ENCODE results near the gene SPACA7.
"Not testable (repeated sequence)": the region's sequence is repeated elsewhere in the genome, so short reads cannot be mapped to it uniquely, and the experiment has no call there.

SPACA7 gene

DNA sequence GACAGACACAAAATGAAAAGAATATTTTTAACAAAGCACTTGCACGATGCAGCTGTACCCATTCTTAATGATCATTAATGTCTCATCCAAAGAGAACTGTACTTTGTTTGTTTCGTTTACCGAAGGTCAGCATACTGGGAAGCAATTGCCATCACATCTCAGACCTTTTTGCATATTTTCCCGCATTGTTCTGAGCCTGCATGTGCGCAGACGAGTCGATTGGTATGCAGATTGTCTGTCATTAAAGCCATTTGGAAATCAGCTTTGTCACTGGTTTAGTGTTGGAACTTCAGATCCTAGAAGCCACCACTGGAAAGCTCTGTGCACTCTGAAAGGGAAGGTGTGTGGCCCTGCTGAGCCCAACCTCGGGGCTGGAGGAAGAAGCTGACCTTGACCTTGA lies 15.6 kb downstream of the SPACA7 start:
- no peak for ATAC-seq
- TF ChIP-seq PPARA (CRISPR knock-in tag; IDR thresholded peaks at IDR 0.05; ENCODE audit: borderline replicate concordance) = no peak
- TF ChIP-seq TCF4 (CRISPR knock-in tag; IDR thresholded peaks at IDR 0.05; ENCODE audit: borderline replicate concordance) = no peak
- no peak for TF ChIP-seq SNAI2 (CRISPR knock-in tag; IDR thresholded peaks at IDR 0.05)
- no peak for TF ChIP-seq RARB (CRISPR knock-in tag; IDR thresholded peaks at IDR 0.05)
- TF ChIP-seq CREB5 (CRISPR knock-in tag; IDR thresholded peaks at IDR 0.05; ENCODE audit: low read depth) = no peak

- ATAC-seq = no peak
- TF ChIP-seq OSR1 (CRISPR knock-in tag; IDR thresholded peaks at IDR 0.05) (no peak), TSHZ2 (CRISPR knock-in tag; IDR thresholded peaks at IDR 0.05) (no peak), ZC3H10 (CRISPR knock-in tag; IDR thresholded peaks at IDR 0.05) (no peak)
- TF ChIP-seq, protein P1, sequence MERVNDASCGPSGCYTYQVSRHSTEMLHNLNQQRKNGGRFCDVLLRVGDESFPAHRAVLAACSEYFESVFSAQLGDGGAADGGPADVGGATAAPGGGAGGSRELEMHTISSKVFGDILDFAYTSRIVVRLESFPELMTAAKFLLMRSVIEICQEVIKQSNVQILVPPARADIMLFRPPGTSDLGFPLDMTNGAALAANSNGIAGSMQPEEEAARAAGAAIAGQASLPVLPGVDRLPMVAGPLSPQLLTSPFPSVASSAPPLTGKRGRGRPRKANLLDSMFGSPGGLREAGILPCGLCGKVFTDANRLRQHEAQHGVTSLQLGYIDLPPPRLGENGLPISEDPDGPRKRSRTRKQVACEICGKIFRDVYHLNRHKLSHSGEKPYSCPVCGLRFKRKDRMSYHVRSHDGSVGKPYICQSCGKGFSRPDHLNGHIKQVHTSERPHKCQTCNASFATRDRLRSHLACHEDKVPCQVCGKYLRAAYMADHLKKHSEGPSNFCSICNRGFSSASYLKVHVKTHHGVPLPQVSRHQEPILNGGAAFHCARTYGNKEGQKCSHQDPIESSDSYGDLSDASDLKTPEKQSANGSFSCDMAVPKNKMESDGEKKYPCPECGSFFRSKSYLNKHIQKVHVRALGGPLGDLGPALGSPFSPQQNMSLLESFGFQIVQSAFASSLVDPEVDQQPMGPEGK (CRISPR knock-in tag; IDR thresholded peaks at IDR 0.05; ENCODE audit: borderline replicate concordance) = no peak
These were observed 16.6 kb downstream of the SPACA7 start for GRCh38 chr13:112392719-112393118.

GRCh38 chr13:112395022-112395421 lies 18.9 kb downstream of the SPACA7 start:
- peak; percentile 67 for ATAC-seq

GRCh38 chr13:112395941-112396340 lies 19.8 kb downstream of the SPACA7 start:
- not testable (repeated sequence) for ATAC-seq

DNA sequence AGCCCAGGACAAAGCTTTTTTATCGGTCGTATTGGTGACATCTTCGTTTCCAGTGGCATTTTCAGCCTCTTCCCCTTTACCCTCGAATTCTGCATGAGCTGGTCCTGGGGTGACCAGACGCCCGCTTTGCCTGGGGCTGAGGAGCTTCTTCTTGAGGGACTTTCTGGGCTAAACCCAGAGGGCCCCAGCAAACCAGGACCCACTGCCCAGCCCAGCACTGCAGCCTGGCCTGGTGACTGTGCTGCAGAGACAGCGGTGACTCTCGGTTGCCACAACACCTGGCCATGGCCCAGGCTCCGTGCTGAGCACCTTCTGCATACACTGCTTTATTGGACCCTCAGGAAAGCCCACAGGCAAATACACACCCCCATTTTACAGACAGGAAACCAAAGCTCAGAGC lies 21.0 kb downstream of the SPACA7 start:
- TF ChIP-seq TSHZ2 (CRISPR knock-in tag; IDR thresholded peaks at IDR 0.05) (no peak), RARB (CRISPR knock-in tag; IDR thresholded peaks at IDR 0.05) (no peak), ZFP30 (CRISPR knock-in tag; IDR thresholded peaks at IDR 0.05) (no peak), ZNF8 (CRISPR knock-in tag; IDR thresholded peaks at IDR 0.05) (no peak), CSDC2 (CRISPR knock-in tag; IDR thresholded peaks at IDR 0.05) (no peak), ZFP3 (CRISPR knock-in tag; IDR thresholded peaks at IDR 0.05) (no peak), TOX (CRISPR knock-in tag; IDR thresholded peaks at IDR 0.05; ENCODE audit: borderline replicate concordance) (no peak), BACH2 (CRISPR knock-in tag; IDR thresholded peaks at IDR 0.05; ENCODE audit: borderline replicate concordance) (no peak)
- TF ChIP-seq, protein P2, sequence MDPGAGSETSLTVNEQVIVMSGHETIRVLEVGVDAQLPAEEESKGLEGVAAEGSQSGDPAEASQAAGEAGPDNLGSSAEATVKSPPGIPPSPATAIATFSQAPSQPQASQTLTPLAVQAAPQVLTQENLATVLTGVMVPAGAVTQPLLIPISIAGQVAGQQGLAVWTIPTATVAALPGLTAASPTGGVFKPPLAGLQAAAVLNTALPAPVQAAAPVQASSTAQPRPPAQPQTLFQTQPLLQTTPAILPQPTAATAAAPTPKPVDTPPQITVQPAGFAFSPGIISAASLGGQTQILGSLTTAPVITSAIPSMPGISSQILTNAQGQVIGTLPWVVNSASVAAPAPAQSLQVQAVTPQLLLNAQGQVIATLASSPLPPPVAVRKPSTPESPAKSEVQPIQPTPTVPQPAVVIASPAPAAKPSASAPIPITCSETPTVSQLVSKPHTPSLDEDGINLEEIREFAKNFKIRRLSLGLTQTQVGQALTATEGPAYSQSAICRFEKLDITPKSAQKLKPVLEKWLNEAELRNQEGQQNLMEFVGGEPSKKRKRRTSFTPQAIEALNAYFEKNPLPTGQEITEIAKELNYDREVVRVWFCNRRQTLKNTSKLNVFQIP (CRISPR knock-in tag; IDR thresholded peaks at IDR 0.05; ENCODE audit: borderline replicate concordance, low read depth) = no peak
- TF ChIP-seq, protein P3, sequence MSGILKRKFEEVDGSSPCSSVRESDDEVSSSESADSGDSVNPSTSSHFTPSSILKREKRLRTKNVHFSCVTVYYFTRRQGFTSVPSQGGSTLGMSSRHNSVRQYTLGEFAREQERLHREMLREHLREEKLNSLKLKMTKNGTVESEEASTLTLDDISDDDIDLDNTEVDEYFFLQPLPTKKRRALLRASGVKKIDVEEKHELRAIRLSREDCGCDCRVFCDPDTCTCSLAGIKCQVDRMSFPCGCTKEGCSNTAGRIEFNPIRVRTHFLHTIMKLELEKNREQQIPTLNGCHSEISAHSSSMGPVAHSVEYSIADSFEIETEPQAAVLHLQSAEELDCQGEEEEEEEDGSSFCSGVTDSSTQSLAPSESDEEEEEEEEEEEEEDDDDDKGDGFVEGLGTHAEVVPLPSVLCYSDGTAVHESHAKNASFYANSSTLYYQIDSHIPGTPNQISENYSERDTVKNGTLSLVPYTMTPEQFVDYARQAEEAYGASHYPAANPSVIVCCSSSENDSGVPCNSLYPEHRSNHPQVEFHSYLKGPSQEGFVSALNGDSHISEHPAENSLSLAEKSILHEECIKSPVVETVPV (CRISPR knock-in tag; IDR thresholded peaks at IDR 0.05) = no peak
- TF ChIP-seq, protein P1 (CRISPR knock-in tag; IDR thresholded peaks at IDR 0.05; ENCODE audit: borderline replicate concordance) = no peak
- no peak for ATAC-seq

- ATAC-seq = not testable (repeated sequence)
These were observed 22.2 kb downstream of the SPACA7 start for GRCh38 chr13:112398347-112398746.

DNA sequence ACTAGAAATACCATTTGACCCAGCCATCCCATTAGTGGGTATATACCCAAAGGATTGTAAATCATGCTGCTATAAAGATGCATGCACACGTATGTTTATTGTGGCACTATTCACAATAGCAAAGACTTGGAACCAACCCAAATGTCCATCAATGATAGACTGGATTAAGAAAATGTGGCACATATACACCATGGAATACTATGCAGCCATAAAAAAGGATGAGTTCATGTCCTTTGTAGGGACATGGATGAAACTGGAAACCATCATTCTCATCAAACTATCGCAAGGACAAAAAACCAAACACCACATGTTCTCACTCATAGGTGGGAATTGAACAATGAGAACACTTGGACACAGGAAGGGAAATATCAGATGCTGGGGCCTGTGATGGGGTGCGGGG lies 33.7 kb downstream of the SPACA7 start:
- ATAC-seq = not testable (repeated sequence)

All from SK-N-SH treated with all-trans-retinoic acid at 6 μM for 48 hours (cell line).